Epithelial cell of proximal tubule (primary cell): ENCODE data around the gene HOXD1. TPM values are rescaled to one million over a fixed set of nuclear protein-coding genes. Genes with fewer than 3 reads are reported as not detected.
A peak's percentile ranks its signal among the peaks of the same experiment; 100 is the strongest.

ENCODE experiments used
- DNase-seq: peaks from one replicate; pipeline ENCODE4 v3.0.0-alpha.2; 2011; ENCODE audit warnings: low read depth
- H3K4me3 ChIP-seq: 2 replicates; pipeline ENCODE4 v1.5.1; 2011; ENCODE audit warnings: low read depth, mild to moderate bottlenecking, low read length
- CTCF ChIP-seq: conservative IDR thresholded peaks from 2 replicates; pipeline ENCODE4 v1.5.1; 2012; ENCODE audit warnings: low read depth, mild to moderate bottlenecking, low read length
- total RNA-seq: library from RNA; depleted of rRNA; stranded (reverse); fragments of >200 nt; gene quantifications from 2 replicates; pipeline ENCODE4 v1.2.3, GENCODE V29; 2015

The HOXD1 gene
- total RNA-seq, 1 donor from 2014 or later = 9.3 TPM

GRCh38 chr2:176149481-176149938 is 39.0 kb upstream of the HOXD1 start:
- peak overlapping the region; percentile 70 for H3K4me3 ChIP-seq
- DNase-seq = no peak
- TF ChIP-seq CTCF = no peak

- DNase-seq = no peak
- TF ChIP-seq CTCF = no peak
- H3K4me3 ChIP-seq = peak overlapping the region; percentile 70
Measured at GRCh38 chr2:176149939-176150583, 38.4 kb upstream of the HOXD1 start.

GRCh38 chr2:176150584-176151441 is 37.7 kb upstream of the HOXD1 start:
- no peak for DNase-seq
- TF ChIP-seq CTCF = no peak
- H3K4me3 ChIP-seq = peak overlapping the region; percentile 70

- H3K4me3 ChIP-seq = peak within 1 kb of the TSS; percentile 70
- no peak for DNase-seq
- no peak for TF ChIP-seq CTCF
Measured at GRCh38 chr2:176151442-176152287, 36.8 kb upstream of the HOXD1 start, which contains the start of gene HOXD4. TSS of gene HOXD4 (plus strand) at chr2:176151550. CDS start at chr2:176151634, 84 bp downstream.

- DNase-seq = no peak
- TF ChIP-seq CTCF = no peak
- peak overlapping the region; percentile 70 for H3K4me3 ChIP-seq
Measured at GRCh38 chr2:176152350-176153181, 35.9 kb upstream of the HOXD1 start.
